ENCODE measurements around the gene EYS. TPM values are rescaled to one million over a fixed set of nuclear protein-coding genes. Genes with fewer than 3 reads are reported as not detected.

EYS gene
- total and polyA plus RNA-seq, 2 of the 8 experiments (the other 6 are each of a cell fraction or from before 2014, with no cell fraction given): 0.05 to 0.13 TPM

GRCh38 chr6:65501045-65501444, 206.0 kb downstream of the EYS start (continued):
- TF ChIP-seq, protein P1, sequence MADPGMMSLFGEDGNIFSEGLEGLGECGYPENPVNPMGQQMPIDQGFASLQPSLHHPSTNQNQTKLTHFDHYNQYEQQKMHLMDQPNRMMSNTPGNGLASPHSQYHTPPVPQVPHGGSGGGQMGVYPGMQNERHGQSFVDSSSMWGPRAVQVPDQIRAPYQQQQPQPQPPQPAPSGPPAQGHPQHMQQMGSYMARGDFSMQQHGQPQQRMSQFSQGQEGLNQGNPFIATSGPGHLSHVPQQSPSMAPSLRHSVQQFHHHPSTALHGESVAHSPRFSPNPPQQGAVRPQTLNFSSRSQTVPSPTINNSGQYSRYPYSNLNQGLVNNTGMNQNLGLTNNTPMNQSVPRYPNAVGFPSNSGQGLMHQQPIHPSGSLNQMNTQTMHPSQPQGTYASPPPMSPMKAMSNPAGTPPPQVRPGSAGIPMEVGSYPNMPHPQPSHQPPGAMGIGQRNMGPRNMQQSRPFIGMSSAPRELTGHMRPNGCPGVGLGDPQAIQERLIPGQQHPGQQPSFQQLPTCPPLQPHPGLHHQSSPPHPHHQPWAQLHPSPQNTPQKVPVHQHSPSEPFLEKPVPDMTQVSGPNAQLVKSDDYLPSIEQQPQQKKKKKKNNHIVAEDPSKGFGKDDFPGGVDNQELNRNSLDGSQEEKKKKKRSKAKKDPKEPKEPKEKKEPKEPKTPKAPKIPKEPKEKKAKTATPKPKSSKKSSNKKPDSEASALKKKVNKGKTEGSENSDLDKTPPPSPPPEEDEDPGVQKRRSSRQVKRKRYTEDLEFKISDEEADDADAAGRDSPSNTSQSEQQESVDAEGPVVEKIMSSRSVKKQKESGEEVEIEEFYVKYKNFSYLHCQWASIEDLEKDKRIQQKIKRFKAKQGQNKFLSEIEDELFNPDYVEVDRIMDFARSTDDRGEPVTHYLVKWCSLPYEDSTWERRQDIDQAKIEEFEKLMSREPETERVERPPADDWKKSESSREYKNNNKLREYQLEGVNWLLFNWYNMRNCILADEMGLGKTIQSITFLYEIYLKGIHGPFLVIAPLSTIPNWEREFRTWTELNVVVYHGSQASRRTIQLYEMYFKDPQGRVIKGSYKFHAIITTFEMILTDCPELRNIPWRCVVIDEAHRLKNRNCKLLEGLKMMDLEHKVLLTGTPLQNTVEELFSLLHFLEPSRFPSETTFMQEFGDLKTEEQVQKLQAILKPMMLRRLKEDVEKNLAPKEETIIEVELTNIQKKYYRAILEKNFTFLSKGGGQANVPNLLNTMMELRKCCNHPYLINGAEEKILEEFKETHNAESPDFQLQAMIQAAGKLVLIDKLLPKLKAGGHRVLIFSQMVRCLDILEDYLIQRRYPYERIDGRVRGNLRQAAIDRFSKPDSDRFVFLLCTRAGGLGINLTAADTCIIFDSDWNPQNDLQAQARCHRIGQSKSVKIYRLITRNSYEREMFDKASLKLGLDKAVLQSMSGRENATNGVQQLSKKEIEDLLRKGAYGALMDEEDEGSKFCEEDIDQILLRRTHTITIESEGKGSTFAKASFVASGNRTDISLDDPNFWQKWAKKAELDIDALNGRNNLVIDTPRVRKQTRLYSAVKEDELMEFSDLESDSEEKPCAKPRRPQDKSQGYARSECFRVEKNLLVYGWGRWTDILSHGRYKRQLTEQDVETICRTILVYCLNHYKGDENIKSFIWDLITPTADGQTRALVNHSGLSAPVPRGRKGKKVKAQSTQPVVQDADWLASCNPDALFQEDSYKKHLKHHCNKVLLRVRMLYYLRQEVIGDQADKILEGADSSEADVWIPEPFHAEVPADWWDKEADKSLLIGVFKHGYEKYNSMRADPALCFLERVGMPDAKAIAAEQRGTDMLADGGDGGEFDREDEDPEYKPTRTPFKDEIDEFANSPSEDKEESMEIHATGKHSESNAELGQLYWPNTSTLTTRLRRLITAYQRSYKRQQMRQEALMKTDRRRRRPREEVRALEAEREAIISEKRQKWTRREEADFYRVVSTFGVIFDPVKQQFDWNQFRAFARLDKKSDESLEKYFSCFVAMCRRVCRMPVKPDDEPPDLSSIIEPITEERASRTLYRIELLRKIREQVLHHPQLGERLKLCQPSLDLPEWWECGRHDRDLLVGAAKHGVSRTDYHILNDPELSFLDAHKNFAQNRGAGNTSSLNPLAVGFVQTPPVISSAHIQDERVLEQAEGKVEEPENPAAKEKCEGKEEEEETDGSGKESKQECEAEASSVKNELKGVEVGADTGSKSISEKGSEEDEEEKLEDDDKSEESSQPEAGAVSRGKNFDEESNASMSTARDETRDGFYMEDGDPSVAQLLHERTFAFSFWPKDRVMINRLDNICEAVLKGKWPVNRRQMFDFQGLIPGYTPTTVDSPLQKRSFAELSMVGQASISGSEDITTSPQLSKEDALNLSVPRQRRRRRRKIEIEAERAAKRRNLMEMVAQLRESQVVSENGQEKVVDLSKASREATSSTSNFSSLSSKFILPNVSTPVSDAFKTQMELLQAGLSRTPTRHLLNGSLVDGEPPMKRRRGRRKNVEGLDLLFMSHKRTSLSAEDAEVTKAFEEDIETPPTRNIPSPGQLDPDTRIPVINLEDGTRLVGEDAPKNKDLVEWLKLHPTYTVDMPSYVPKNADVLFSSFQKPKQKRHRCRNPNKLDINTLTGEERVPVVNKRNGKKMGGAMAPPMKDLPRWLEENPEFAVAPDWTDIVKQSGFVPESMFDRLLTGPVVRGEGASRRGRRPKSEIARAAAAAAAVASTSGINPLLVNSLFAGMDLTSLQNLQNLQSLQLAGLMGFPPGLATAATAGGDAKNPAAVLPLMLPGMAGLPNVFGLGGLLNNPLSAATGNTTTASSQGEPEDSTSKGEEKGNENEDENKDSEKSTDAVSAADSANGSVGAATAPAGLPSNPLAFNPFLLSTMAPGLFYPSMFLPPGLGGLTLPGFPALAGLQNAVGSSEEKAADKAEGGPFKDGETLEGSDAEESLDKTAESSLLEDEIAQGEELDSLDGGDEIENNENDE (IDR thresholded peaks at IDR 0.05; ENCODE audit: insufficient replicate concordance, low read length): no peak
- no peak for TF ChIP-seq EZH2 (IDR thresholded peaks at IDR 0.05; ENCODE audit: low read depth, low read length, severe bottlenecking)
- no peak for TF ChIP-seq KDM5A (IDR thresholded peaks at IDR 0.05; ENCODE audit: low read length)
- TF ChIP-seq RNF2 (IDR thresholded peaks at IDR 0.05; ENCODE audit: borderline replicate concordance, low read depth, low read length, missing control alignments, poor library complexity, severe bottlenecking): no peak
- no peak for TF ChIP-seq ASH2L (IDR thresholded peaks at IDR 0.05; ENCODE audit: low read length)
- no peak for TF ChIP-seq HDAC6 (IDR thresholded peaks at IDR 0.05; ENCODE audit: low read depth, low read length)

Data from H1 (cell line).